ENCODE results near the gene VIPR1.

DNA sequence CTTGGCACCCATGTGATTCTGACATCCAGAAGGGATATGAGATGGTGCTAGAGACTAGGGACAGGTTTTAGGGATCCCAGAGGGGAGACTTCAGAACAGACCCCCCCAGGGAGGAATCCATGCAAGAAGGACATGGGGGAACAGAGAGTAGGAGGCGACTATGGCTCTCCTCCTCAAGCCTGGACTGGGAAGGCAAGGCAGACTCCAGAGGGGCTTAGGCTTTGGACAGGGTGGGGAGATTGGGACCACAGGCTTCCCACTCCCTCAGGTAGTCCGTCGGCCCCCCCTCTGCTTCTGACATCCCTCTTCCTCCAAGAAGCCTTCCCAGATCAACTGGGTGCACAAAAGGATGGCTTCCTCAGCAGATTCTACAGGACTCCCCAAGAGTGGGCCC, 3.0 kb upstream of the VIPR1 start:
- no peak for TF ChIP-seq CTCF (IDR thresholded peaks at IDR 0.05 in 4 of 5, conservative IDR thresholded peaks at IDR 0.05 in 1 of 5)
- no peak for TF ChIP-seq POLR2A (IDR thresholded peaks at IDR 0.05)
